DOHH2 (cell line): ENCODE measurements around the gene SEC31B.

Source experiments
- EZH2phosphoT487 ChIP-seq: fragments of 200-600 bp; sonication (generic); IDR thresholded peaks from 2 replicates; pipeline ENCODE4 v1.6.1; 2017; ENCODE audit warnings: borderline replicate concordance, mild to moderate bottlenecking, antibody characterized with exemption, low read length, moderate library complexity, mixed read lengths
- TF ChIP-seq, protein P1 (sequence below): fragments of 200-600 bp; sonication (generic); IDR thresholded peaks from one replicate; pipeline ENCODE4 v1.5.1; 2014; ENCODE audit warnings: antibody characterized with exemption, mild to moderate bottlenecking, low read depth, low read length; ENCODE audit not compliant: poor library complexity, severe bottlenecking

DNA sequence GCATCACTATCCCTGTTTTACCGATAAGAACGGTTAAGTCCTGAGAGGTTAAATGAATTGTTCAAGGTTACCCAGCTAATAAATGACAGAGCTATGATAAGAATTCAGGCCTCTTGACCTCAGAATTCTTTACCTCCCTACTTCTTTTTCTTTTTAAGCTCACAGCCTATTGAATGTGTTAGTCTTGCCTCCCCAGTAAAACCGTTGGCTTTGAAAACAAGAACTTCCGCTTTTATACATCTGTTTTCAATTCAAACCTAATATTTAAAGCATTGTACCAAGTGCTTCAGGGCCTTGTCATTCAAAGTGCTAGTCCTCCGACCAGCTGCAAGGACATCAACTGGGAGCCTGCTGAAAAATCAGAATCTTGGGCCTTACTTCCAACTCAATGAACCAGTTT lies 15.6 kb downstream of the SEC31B start:
- no peak for TF ChIP-seq EZH2phosphoT487
- TF ChIP-seq, protein P1, sequence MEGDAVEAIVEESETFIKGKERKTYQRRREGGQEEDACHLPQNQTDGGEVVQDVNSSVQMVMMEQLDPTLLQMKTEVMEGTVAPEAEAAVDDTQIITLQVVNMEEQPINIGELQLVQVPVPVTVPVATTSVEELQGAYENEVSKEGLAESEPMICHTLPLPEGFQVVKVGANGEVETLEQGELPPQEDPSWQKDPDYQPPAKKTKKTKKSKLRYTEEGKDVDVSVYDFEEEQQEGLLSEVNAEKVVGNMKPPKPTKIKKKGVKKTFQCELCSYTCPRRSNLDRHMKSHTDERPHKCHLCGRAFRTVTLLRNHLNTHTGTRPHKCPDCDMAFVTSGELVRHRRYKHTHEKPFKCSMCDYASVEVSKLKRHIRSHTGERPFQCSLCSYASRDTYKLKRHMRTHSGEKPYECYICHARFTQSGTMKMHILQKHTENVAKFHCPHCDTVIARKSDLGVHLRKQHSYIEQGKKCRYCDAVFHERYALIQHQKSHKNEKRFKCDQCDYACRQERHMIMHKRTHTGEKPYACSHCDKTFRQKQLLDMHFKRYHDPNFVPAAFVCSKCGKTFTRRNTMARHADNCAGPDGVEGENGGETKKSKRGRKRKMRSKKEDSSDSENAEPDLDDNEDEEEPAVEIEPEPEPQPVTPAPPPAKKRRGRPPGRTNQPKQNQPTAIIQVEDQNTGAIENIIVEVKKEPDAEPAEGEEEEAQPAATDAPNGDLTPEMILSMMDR: no peak
